HG02571 (cell line): ENCODE measurements around the gene ACTRT2.

ENCODE experiments used
- ATAC-seq: cut with Tn5 transposase; IDR thresholded peaks from one replicate; pipeline ENCODE4 v1.9.1; 2021; ENCODE audit warnings: mild to moderate bottlenecking, moderate library complexity; ENCODE audit not compliant: unreplicated experiment

ACTRT2 gene

GRCh38 chr1:3001471-3002348 is 19.6 kb upstream of the ACTRT2 start:
- ATAC-seq = no peak

GRCh38 chr1:3002349-3003038 is 18.8 kb upstream of the ACTRT2 start:
- no peak for ATAC-seq

DNA sequence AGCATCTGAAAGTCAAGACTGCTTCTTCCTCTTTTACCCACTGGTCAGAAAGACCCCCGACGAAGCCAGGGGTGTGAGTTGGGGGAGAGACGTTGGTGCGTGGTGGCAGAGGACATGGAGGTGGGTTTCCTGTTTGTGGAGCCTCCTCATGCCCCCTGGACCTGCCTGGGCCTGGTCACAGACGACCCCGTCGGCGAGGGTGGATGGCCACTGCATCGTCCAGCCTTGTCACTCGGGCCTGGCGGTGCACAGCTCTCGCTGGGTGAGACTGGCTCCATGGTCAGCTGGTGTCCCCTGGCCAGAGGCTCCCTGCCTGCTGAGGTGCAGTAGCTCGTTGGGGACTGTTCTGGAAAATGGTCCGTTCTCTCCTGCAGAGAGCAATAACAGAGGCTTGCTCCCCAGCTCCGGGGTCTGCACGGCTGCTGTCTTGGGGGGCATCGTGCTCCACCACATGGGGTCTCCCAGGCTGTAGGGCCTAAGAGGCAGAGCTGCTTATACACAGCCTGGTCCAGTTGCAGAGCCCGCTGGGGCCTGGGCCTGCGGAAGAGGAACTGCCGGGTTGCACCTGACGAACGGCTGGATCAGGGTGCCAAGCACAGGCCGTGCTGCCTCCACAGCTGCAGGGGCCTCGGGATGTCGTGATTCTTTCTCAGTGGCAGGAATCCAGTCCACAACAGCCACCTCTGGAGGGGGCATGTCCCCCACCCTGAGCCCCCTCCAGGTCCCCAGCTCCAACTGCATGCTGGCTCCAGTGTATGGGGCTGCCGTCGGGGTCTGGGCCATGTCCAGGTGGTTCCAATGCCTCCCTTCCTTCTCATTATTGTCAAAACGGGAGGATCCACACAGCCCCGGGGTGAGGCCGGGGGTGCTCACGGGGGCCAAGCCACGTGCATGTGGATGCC is 18.0 kb upstream of the ACTRT2 start:
- ATAC-seq = no peak

- no peak for ATAC-seq
These were observed 17.4 kb upstream of the ACTRT2 start for GRCh38 chr1:3003941-3004270.

- ATAC-seq = no peak
These were observed 16.7 kb upstream of the ACTRT2 start for GRCh38 chr1:3004285-3005205.

DNA sequence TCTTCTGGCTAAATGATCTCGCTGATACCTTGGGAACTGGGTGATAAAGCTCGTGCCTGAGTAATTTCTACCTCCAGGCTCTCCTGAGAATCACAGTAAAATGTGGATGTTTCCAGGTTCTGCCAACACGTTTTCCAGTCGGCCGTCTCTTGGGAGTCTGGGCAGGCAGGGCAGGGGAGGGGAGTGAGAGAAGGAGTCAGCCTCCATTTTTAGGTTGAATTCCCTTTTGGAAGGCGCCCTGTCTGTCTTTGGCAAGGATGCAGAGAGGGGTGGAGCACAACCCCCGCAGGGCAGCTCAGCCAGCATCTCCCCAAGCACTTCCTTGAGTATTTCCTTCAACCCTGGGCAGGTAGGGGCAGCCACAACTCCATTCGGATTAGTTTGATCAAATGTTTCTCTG is 15.5 kb upstream of the ACTRT2 start:
- no peak for ATAC-seq

DNA sequence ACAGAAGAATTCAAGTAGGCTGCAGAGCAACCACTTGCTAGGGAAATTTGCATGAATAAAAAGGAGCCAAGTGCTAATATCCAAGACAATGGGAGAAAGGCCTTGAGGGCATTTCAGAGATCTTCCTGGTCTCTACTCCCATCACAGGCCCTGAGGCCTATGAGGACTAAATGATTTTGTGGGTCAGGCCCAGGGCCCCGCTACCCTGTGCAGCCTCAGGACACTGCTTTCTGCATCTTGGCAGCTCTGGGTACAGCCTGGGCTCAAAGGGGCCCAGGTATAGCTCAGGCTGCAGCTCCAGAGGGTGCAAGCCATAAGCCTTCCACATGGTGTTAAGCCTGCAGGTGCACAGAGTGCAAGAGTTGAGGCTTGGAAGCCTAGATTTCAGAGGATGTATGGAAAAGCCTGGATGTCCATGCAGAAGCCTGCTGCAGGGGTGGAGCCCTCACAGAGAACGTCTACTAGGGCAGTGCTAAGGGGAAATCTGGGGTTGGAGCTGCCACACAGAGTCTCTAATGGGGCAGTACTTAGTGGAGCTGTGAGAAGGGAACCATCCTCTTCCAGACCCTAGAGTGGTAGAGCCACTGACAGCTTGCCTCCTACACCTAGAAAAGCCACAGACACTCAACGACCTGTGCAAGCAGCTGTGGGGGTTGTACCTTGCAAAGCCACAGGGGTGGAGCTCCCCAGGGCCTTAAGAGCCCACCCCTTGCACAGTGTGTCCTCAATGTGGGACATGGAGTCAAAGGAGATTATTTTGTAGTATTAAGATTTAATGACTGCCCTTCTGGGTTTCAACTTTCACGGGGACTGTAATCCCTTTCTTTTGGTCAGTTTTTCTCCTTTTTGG is 13.7 kb upstream of the ACTRT2 start:
- no peak for ATAC-seq

DNA sequence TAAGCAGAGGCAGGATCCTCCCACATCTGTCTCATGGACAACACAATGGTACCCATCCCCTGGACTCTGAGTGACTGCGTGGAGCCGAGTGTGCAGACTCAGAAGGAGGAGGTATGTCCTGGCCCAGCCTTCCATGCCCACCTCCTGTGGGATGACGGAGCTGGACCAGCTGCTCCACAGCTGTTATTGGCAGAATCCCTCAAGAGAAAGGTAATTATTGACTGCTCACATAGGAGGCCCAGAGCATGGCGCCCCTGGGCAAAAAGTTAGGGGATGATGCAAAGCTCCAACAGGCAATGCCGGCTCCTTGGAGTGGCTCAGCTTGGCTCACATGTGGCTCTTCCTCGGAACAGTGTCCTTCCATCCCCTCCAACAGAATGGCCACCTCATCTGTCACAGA is 12.2 kb upstream of the ACTRT2 start:
- no peak for ATAC-seq

DNA sequence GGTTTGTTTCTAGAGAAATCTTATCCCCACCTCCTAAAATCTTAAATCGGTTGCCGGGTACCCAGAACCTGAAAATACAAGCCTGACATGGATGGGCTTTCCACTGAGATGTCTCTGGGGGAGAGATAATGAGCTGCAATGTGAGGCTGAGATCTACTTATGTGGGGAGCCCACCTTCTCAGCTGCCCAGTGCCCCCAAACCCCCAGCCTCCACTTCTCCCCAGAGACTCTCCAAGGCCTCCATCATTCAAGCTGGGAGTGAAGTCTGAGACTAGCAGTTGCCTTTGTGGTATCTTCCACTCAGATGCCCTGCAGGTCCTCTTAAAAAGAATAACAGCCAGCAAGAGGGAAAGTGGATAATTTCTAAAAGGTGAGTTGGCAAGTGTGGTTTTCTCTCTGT is 11.7 kb upstream of the ACTRT2 start:
- ATAC-seq = no peak

- ATAC-seq = no peak
These were observed 10.1 kb upstream of the ACTRT2 start for GRCh38 chr1:3011127-3011526.

- ATAC-seq = no peak
These were observed 9.4 kb upstream of the ACTRT2 start for GRCh38 chr1:3011631-3012455.

DNA sequence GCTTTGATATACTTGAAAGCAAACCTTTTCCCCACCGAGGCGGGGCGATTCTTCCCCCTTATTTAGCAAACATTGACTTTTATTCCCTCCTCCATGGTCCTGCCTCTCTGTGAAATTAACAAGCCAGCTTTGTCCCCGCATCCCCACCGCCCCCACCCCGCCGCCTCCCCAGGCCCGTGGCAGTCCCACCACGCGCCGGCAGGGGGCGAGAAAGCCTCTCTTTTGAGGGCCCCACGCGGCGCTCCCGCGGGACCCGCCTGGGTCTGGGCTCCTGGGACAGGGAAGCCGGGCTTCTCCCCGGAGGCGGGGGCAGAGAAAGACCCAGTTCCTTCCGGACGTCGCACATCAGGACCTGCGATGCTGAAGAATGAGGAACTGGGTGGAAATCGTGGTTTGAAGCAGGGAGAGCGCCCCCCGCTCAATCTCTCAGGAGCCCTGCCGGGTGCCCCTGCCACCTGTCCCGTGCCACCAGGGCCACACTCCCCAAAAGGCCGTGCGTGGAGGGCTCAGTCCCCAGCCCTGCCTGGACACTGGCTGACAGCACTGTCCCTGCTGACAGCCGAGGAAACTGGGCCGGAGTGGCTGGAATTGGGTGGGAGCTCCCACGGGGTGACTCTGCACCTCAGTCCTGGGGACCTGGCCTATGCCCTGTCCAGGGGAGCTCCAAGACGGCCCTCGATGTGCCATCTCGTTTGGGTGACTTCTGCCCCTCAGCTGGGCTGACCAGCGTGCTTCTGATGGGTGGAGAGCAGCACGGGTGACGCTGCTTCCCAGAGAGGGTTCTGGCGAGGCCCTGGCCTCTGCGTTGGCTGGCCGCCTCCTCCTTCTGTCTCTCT is 8.6 kb upstream of the ACTRT2 start:
- no peak for ATAC-seq

DNA sequence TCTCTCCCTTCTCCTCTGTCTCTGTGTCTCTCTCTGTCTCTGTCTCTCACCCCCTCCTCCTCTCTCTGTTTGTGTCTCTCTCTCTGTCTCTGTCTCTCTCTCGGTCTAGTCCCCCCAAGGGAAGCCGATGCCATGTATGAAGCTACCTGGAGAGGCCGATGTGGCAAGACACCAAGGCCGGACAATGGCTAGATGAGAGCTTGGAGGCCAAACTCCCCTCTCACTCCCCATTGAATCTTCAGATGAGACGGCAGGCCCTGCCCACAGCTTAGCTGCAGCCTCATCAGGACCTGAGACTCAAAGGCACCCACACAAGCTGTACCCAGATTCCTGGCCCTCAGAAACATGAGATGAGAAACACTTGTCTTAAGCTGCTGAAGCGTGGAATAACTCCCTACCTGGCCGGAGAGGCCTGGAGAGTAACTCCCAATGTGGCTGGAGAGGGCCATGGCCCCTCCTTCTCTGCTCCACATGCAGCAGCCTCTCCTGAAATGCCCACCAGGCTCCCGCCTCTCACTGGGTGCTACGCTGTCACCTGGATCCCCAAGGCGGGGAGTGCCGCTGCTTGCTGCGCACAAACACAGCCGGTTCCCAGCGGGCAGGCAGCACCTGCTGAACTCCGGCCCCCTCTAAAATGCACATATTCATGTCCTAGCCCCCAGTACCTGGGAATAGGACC is 7.8 kb upstream of the ACTRT2 start:
- no peak for ATAC-seq

- no peak for ATAC-seq
These were observed 7.2 kb upstream of the ACTRT2 start for GRCh38 chr1:3014050-3014440.

- ATAC-seq = no peak
These were observed 6.6 kb upstream of the ACTRT2 start for GRCh38 chr1:3014443-3015268.

DNA sequence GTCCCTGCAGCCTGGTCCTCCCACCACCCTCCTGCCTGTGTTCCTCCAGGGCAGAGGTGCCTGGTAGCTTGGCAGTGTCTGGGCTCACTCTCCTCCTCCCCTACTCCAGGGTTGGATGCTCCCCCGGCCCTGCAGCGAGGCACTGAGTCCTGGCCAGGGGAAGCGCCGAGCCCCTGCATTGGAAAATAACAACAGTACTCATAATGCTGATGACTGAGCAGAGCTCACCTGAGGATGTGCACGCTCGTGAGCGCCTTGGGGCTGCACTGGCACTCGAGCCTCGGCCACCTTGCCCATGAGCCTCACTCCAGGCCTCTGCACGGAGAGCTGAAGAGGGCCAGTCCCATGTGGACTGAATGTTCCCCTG is 6.0 kb upstream of the ACTRT2 start:
- no peak for ATAC-seq
